Sigmoid colon (tissue), 7 donors: ENCODE results near the gene TMEM144. TPM values are rescaled to one million over a fixed set of nuclear protein-coding genes. Genes with fewer than 3 reads are reported as not detected.

Experiments used
- DNase-seq: peaks from one replicate; pipeline ENCODE4 v3.0.0-alpha.2; 2019
- H3K27ac ChIP-seq, 4 donors: fragments of 200-600 bp; sonication (generic); one replicate each; pipeline ENCODE4 v1.5.1; 2016 to 2019; ENCODE audit warnings: mild to moderate bottlenecking in 1 of 4
- H3K27me3 ChIP-seq, 3 donors: fragments of 200-600 bp; sonication (generic); one replicate each; pipeline ENCODE4 v1.5.1; 2019; ENCODE audit warnings: mild to moderate bottlenecking in 1 of 3
- H3K36me3 ChIP-seq, 4 donors: fragments of 200-600 bp; sonication (generic); one replicate each; pipeline ENCODE4 v1.5.1; 2016 to 2019
- H3K4me1 ChIP-seq, 4 donors: fragments of 200-600 bp; sonication (generic); one replicate each; pipeline ENCODE4 v1.5.1; 2017 to 2019
- H3K4me3 ChIP-seq, 4 donors: fragments of 200-600 bp; sonication (generic); one replicate each; pipeline ENCODE4 v1.5.1; 2017 to 2019; ENCODE audit warnings: mild to moderate bottlenecking in 2 of 4, moderate library complexity in 1 of 4
- H3K9me3 ChIP-seq, 4 donors: fragments of 200-600 bp in 3 of 4; sonication (generic) in 3 of 4; one replicate each; pipeline versions ENCODE4 v1.5.1 to v1.6.1; 2013 to 2019
- CTCF ChIP-seq, 4 experiments: fragments of 450-650 bp in 3 of 4; fragments of 200-600 bp in 1 of 4; IDR thresholded peaks; one replicate each; pipeline ENCODE4 v1.5.1; 2016 to 2019; ENCODE audit warnings: antibody characterized with exemption in 4 of 4, mild to moderate bottlenecking in 3 of 4, moderate library complexity in 2 of 4
- EP300 ChIP-seq, 4 donors: sonication (generic); formaldehyde crosslinking; IDR thresholded peaks; one replicate each; pipeline ENCODE4 v1.6.1; 2017; ENCODE audit warnings: antibody characterized with exemption in 4 of 4
- POLR2A ChIP-seq, 2 donors: fragments of 450-650 bp; IDR thresholded peaks; one replicate each; pipeline ENCODE4 v1.6.1; 2016; ENCODE audit warnings: antibody characterized with exemption in 2 of 2, mild to moderate bottlenecking in 2 of 2, moderate library complexity in 2 of 2
- POLR2AphosphoS5 ChIP-seq, 4 donors: sonication (generic); formaldehyde crosslinking; IDR thresholded peaks; one replicate each; pipeline ENCODE4 v1.6.1; 2017; ENCODE audit warnings: antibody characterized with exemption in 4 of 4
- WGBS, 2 donors: extraction: QIAGEN DNeasy Blood & Tissue Kit; methylation state at CpG; one replicate each; pipeline ENCODE4 v1.1.7; 2013; 5-methylcytosine and 5-hydroxymethylcytosine counted together
- intact Hi-C: fragments of 100-400 bp; cut with DNase I; formaldehyde crosslinking; loops from one replicate; pipeline ENCODE4 v1.15.1; 2023
- polyA plus RNA-seq, 3 donors: library from polyadenylated mRNA; stranded (reverse); fragments of 200-250 nt; gene quantifications; one replicate each; pipeline ENCODE4 v1.2.3, GENCODE V29; 2013
- total RNA-seq, 4 donors: library from RNA; depleted of rRNA; stranded (reverse); fragments of >200 nt; gene quantifications; one replicate each; pipeline ENCODE4 v1.1.0, GENCODE V29; 2016
- donor health status: healthy with polysubstance abuse.
- donor health status: Bipolar disorder and iron deficiency.
- donor health status: healthy.

Gene TMEM144
- total and polyA plus RNA-seq, 7 donors = 3.5 to 12.1 (median 6.4) TPM

DNA sequence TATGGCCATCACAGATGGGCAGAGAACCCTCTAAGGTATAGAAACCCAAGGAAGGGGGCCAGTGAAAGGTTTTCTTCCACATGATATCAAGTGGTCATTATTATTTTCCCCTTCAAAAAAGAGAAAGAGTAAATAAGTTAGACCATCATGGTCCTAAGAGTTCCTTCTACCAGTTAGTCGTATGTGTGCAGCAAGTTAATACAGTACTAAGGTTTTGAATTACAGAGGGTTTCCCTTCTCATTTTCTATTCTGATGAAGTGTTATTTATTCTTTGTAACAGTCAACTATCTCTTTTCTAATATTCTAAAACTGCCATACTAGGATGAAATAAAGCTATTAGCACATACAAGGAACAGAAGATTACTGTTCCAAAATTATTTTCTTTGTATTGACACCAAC lies 94.4 kb downstream of the TMEM144 start:
- TF ChIP-seq POLR2A (IDR thresholded peaks at IDR 0.05) = no peak
- TF ChIP-seq POLR2AphosphoS5 (IDR thresholded peaks at IDR 0.05) = no peak
- no peak for TF ChIP-seq EP300 (IDR thresholded peaks at IDR 0.05)
- TF ChIP-seq CTCF (IDR thresholded peaks at IDR 0.05) = no peak
- no peak for DNase-seq
- Histone ChIP-seq H3K27me3 (no peaks in the 10 kb centered on the region), H3K4me1 (peaks cover 0 to 3% (median 0%) of the 10 kb centered on the region in 4 donors), H3K27ac (no peak overlapping the region), H3K36me3 (no peaks in the 10 kb centered on the region), H3K4me3 (no peak overlapping the region), H3K9me3 (peaks cover 0 to 3% (median under 1%) of the 10 kb centered on the region in 4 donors)
- 43 to 73% methylated on average over 1 of the region's 1 CpG for WGBS, 2 donors
- intact Hi-C loops = no loop called here

Other genes starting within 250 kb of the TMEM144 start
- 10 to 100 TPM; 34.4 to 59.5 (median 47.2) TPM for gene GASK1B, start 37.5 kb upstream of the TMEM144 start, total RNA-seq
- 10 to 100 TPM in 1 of 3 donors, 1 to 10 TPM in 2; 6.7 to 15.6 (median 9.6) TPM for gene GASK1B, start 37.5 kb upstream of the TMEM144 start, polyA plus RNA-seq